Chondrocyte (in vitro differentiated cells): ENCODE data around the gene ACOXL. TPM values are rescaled to one million over a fixed set of nuclear protein-coding genes. Genes with fewer than 3 reads are reported as not detected.

ENCODE experiments used
- DNase-seq: peaks from one replicate; pipeline ENCODE4 v3.0.0; 2021; ENCODE audit warnings: mixed read lengths, low spot score
- H3K27ac Mint-ChIP-seq: one replicate; pipeline ENCODE4 v1.8.0; 2021; ENCODE audit warnings: mild to moderate bottlenecking, moderate library complexity, mixed read lengths; ENCODE audit not compliant: unreplicated experiment
- H3K27me3 Mint-ChIP-seq: 2 replicates; pipeline ENCODE4 v1.8.0; 2021; ENCODE audit warnings: low read depth, mixed read lengths
- H3K36me3 Mint-ChIP-seq: 2 replicates; pipeline ENCODE4 v1.8.0; 2021; ENCODE audit warnings: low read depth, mixed read lengths
- H3K4me1 Mint-ChIP-seq: 2 replicates; pipeline ENCODE4 v1.8.0; 2021; ENCODE audit warnings: low read depth, mild to moderate bottlenecking, mixed read lengths
- H3K4me3 Mint-ChIP-seq: one replicate; pipeline ENCODE4 v1.8.0; 2021; ENCODE audit warnings: mild to moderate bottlenecking, moderate library complexity, mixed read lengths; ENCODE audit not compliant: unreplicated experiment
- H3K9me3 Mint-ChIP-seq: 2 replicates; pipeline ENCODE4 v1.8.0; 2021; ENCODE audit warnings: low read depth, mixed read lengths
- total RNA-seq: library from RNA; stranded (reverse); gene quantifications from 3 replicates; pipeline ENCODE4 v1.2.1, GENCODE V29; 2021
- TF ChIP-seq, protein P1 (sequence below): fragments of 200-600 bp; sonication (generic); IDR thresholded peaks from 2 replicates; pipeline ENCODE4 v1.5.0; 2021; ENCODE audit warnings: antibody characterized with exemption, mild to moderate bottlenecking, moderate library complexity

Gene ACOXL
- total RNA-seq, 1 donor from 2014 or later: not detected

GRCh38 chr2:110789706-110790105 lies 57.3 kb downstream of the ACOXL start:
- H3K9me3 Mint-ChIP-seq: no peaks in the 10 kb centered on the region
- no peak for DNase-seq
- no peaks in the 10 kb centered on the region for H3K4me1 Mint-ChIP-seq
- H3K36me3 Mint-ChIP-seq: peaks cover 2% of the 10 kb centered on the region
- H3K27me3 Mint-ChIP-seq: peaks cover 71% of the 10 kb centered on the region
- H3K27ac Mint-ChIP-seq: no peak overlapping the region
- TF ChIP-seq, protein P1, sequence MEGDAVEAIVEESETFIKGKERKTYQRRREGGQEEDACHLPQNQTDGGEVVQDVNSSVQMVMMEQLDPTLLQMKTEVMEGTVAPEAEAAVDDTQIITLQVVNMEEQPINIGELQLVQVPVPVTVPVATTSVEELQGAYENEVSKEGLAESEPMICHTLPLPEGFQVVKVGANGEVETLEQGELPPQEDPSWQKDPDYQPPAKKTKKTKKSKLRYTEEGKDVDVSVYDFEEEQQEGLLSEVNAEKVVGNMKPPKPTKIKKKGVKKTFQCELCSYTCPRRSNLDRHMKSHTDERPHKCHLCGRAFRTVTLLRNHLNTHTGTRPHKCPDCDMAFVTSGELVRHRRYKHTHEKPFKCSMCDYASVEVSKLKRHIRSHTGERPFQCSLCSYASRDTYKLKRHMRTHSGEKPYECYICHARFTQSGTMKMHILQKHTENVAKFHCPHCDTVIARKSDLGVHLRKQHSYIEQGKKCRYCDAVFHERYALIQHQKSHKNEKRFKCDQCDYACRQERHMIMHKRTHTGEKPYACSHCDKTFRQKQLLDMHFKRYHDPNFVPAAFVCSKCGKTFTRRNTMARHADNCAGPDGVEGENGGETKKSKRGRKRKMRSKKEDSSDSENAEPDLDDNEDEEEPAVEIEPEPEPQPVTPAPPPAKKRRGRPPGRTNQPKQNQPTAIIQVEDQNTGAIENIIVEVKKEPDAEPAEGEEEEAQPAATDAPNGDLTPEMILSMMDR: no peak
- H3K4me3 Mint-ChIP-seq: no peak overlapping the region

DNA sequence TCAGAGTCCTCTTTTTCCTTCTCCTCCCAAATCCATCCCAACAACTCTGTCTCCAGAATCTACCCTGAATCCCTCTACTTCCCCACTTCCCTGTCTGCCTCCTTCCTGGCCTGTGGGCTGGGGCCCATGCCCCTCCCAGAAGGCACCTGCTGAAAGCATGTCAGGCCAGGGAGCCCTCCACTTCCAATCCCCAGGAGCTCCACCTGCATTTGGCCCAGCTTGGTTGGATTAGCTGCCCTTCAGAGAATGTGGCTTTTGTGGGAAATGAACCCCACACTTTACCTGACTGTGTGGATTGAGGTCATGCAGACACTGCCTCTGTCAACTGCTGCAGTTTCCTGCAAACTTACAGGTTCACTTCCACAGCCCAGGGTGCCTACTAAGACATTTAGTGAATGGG lies 58.5 kb downstream of the ACOXL start:
- Mint-ChIP-seq H3K27me3 (peaks cover 75% of the 10 kb centered on the region), H3K36me3 (peaks cover 2% of the 10 kb centered on the region), H3K9me3 (no peaks in the 10 kb centered on the region), H3K4me3 (no peak overlapping the region), H3K27ac (no peak overlapping the region), H3K4me1 (peaks cover 1% of the 10 kb centered on the region)
- DNase-seq: no peak
- TF ChIP-seq, protein P1: no peak

DNA sequence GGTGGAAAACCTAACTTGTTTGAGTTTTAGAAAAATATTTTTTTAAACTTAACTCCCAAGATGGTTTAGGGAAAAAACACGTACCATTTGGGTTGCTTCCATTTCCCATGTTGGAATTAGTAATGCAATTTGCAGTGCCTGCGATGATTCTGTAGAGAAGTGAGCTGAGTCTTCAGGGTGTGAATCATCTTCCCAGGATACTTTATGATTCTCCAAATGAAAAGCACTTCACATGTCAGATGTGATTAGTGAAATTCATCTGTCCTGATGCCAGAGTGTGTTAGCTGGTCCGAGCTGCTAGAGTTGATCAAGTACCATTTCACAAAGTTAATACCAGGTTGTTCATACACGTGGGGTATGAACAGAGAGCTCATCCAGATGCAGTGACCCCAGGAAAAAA lies 59.1 kb downstream of the ACOXL start:
- Mint-ChIP-seq H3K4me1 (peaks cover 7% of the 10 kb centered on the region), H3K27ac (no peak overlapping the region), H3K4me3 (no peak overlapping the region), H3K9me3 (no peaks in the 10 kb centered on the region), H3K36me3 (peaks cover 2% of the 10 kb centered on the region), H3K27me3 (peaks cover 72% of the 10 kb centered on the region)
- DNase-seq: no peak
- TF ChIP-seq, protein P1: no peak

DNA sequence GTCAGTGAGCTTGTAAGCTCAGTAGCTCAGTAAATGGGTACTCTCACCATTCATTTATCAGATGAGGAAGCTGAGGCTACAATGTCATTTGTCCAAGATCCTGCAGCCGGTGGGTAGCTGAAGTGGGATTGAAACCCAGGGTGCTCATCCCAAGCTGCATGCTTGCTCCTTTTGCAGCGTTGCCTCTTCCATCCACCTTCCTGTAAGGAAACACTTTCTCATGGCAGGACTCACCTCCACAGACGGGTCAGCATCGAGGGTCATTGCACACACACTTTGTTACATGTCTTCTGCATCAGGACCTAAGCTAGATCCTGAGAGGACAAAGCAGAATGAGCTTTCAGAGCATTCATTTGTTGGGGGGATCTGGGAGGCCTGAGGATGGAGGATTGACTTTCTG lies 60.7 kb downstream of the ACOXL start:
- Mint-ChIP-seq H3K4me1 (peaks cover 12% of the 10 kb centered on the region), H3K27me3 (peaks cover 75% of the 10 kb centered on the region), H3K36me3 (peaks cover 2% of the 10 kb centered on the region), H3K9me3 (no peaks in the 10 kb centered on the region), H3K27ac (no peak overlapping the region), H3K4me3 (no peak overlapping the region)
- TF ChIP-seq, protein P1: no peak
- DNase-seq: no peak

GRCh38 chr2:110794390-110794789 lies 62.0 kb downstream of the ACOXL start:
- no peak overlapping the region for H3K4me3 Mint-ChIP-seq
- peaks cover 2% of the 10 kb centered on the region for H3K36me3 Mint-ChIP-seq

More at GRCh38 chr2:110794390-110794789, 62.0 kb downstream of the ACOXL start:
- no peak for DNase-seq
- Mint-ChIP-seq H3K4me1 (peaks cover 12% of the 10 kb centered on the region), H3K27me3 (peaks cover 73% of the 10 kb centered on the region), H3K9me3 (peaks cover under 1% of the 10 kb centered on the region), H3K27ac (no peak overlapping the region)
- TF ChIP-seq, protein P1: no peak
